Heart right ventricle (tissue), 16 donors: ENCODE data around the gene PIGV. TPM values are rescaled to one million over a fixed set of nuclear protein-coding genes. Genes with fewer than 3 reads are reported as not detected.

Experiments
- ATAC-seq, 8 donors: fragments of 200-7000 bp; cut with Tn5 transposase; one replicate each; pipeline ENCODE4 v1.9.1; 2020; ENCODE audit warnings: mild to moderate bottlenecking in 8 of 8, moderate library complexity in 8 of 8, moderate number of reproducible peaks in 1 of 8
- DNase-seq, 2 donors: peaks; one replicate each; pipeline ENCODE4 v3.0.0-alpha.2; 2020
- H3K27ac ChIP-seq, 10 donors: fragments of 200-600 bp; sonication (generic) in 2 of 10; one replicate each; pipeline versions ENCODE4 v1.5.0 to v1.8.0; 2020 to 2022; ENCODE audit warnings: mild to moderate bottlenecking in 3 of 10
- H3K27me3 ChIP-seq, 7 donors: fragments of 200-600 bp; one replicate each; pipeline ENCODE4 v1.8.0; 2021 to 2022; ENCODE audit warnings: mild to moderate bottlenecking in 2 of 7
- H3K36me3 ChIP-seq, 9 donors: fragments of 200-600 bp; sonication (generic) in 1 of 9; one replicate each; pipeline versions ENCODE4 v1.5.0 to v1.8.0; 2020 to 2022; ENCODE audit warnings: mild to moderate bottlenecking in 2 of 9
- H3K4me1 ChIP-seq, 9 donors: fragments of 200-600 bp; sonication (generic) in 1 of 9; one replicate each; pipeline versions ENCODE4 v1.5.0 to v1.8.0; 2020 to 2022; ENCODE audit warnings: mild to moderate bottlenecking in 4 of 9
- H3K4me3 ChIP-seq, 10 donors: fragments of 200-600 bp; sonication (generic) in 2 of 10; one replicate each; pipeline versions ENCODE4 v1.5.0 to v1.8.0; 2020 to 2022; ENCODE audit warnings: mild to moderate bottlenecking in 7 of 10, moderate library complexity in 2 of 10
- H3K9me3 ChIP-seq, 11 donors: fragments of 200-600 bp in 10 of 11; sonication (generic) in 2 of 11; one replicate each; pipeline versions ENCODE4 v1.5.0 to v1.8.0; 2013 to 2022; ENCODE audit warnings: mild to moderate bottlenecking in 2 of 11, control low read depth in 1 of 11, moderate library complexity in 1 of 11
- WGBS, 2 donors: extraction: QIAGEN DNeasy Blood & Tissue Kit; methylation state at CpG; one replicate each; pipeline ENCODE4 v1.1.7; 2013; ENCODE audit warnings: inconsistent platforms in 1 of 2; 5-methylcytosine and 5-hydroxymethylcytosine counted together
- intact Hi-C, 10 donors: fragments of 100-400 bp; cut with DNase I; formaldehyde crosslinking; loops; one replicate each; pipeline versions ENCODE4 v1.11.1 to v1.14.2; 2022
- polyA plus RNA-seq, 2 donors: library from polyadenylated mRNA; stranded (reverse); fragments of 200-250 nt; gene quantifications; one replicate each; pipeline ENCODE4 v1.2.3, GENCODE V29; 2013
- total RNA-seq, 10 donors: library from RNA; stranded (reverse); fragmentation: NEBNext Ultra II Directional in 3 of 10; extraction: Animal tissue kit (Norgen Biotek cat#: 25700) in 3 of 10; gene quantifications; one replicate each; pipeline versions ENCODE4 v1.2.1 to v1.2.4, GENCODE V29; 2021 to 2023
- TF ChIP-seq, protein P1 (sequence below), 9 donors: fragments of 200-600 bp; sonication (generic) in 2 of 9; IDR thresholded peaks; one replicate each; pipeline versions ENCODE4 v1.5.0 to v1.8.0; 2021 to 2022; ENCODE audit warnings: antibody characterized with exemption in 9 of 9, mild to moderate bottlenecking in 5 of 9, moderate library complexity in 1 of 9
- donor health status: Arrhythmogenic right ventricular cardiomyopathy.
- donor health status: ischemic (EF 13 %, LVEDD 7.1; RV severe dilation, severe dysfunction).
- donor health status: healthy with polysubstance abuse.
- donor health status: DM: no; HTN: yes; CAD: no.
- donor health status: DM: no; HTN: no; CAD: no.
- donor health status: ischemic (EF 25% LVEDD 6.9; RV normal size, moderate dysfunction).
- donor health status: ischemic (EF 25% LVEDD 5.7; RV mildly dilated, moderate dysfunction).
- donor health status: healthy.
- donor health status: DM: yes; HTN: yes; CAD: no.
- donor health status: Ischemic cardiomyopathy.
- donor health status: ischemic (EF 35%, LVEDD 5.7; RV mildly dilated, moderate dysfunction).
- donor health status: nonischemic (EF 11% LVEDD 7.7; RV severe dilation, severe dysfunction).
- donor health status: DM: yes; HTN: yes; CAD: no.
- donor health status: PGD.
- donor health status: ischemic (EF 29% LVEDD 5.4; RV normal size, mild dysfunction).
- donor health status: nonischemic (EF 23%, LVEDD 6.1; RV moderate dilation, normal function).

The PIGV gene
- total and polyA plus RNA-seq, 12 donors: 2.7 to 7.5 (median 4.1) TPM

DNA sequence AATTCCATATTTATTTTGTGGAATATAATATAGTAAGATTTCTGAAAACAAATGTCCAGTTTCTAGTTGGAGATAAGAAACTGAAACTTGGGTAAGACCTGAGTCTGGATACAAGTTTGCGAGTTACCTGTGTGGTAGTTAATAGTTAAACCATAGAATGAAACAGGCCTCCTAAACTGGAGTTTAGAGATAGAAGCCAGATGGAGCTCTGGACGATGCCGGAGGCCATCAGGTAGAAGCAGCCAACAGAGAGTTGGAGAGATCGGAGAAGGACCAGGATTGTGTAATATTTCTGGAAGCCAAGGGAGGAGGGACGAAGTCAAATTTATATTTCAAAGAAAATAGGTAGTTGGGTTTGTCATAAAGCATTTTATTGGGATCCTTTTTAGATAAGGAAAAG lies 46.8 kb upstream of the PIGV start:
- ATAC-seq (no peak), DNase-seq (no peak)
- Histone ChIP-seq H3K27ac (peak overlapping the region in 4 of 10 donors; percentile 2 to 55 (median 10)), H3K4me3 (no peak overlapping the region), H3K4me1 (peaks cover 7 to 71% (median 56%) of the 10 kb centered on the region in 9 donors), H3K9me3 (no peaks in the 10 kb centered on the region), H3K27me3 (no peaks in the 10 kb centered on the region), H3K36me3 (peaks cover 0 to 85% (median 31%) of the 10 kb centered on the region in 9 donors)
- 68% methylated on average over 5 of the region's 5 CpGs for WGBS, 2 donors
- intact Hi-C loops: loop anchor here in 1 of 10 donors (5.0 kb wide), 1 partner anchor 44 kb away; the partner anchor contains the start of gene ARID1A
- TF ChIP-seq, protein P1, sequence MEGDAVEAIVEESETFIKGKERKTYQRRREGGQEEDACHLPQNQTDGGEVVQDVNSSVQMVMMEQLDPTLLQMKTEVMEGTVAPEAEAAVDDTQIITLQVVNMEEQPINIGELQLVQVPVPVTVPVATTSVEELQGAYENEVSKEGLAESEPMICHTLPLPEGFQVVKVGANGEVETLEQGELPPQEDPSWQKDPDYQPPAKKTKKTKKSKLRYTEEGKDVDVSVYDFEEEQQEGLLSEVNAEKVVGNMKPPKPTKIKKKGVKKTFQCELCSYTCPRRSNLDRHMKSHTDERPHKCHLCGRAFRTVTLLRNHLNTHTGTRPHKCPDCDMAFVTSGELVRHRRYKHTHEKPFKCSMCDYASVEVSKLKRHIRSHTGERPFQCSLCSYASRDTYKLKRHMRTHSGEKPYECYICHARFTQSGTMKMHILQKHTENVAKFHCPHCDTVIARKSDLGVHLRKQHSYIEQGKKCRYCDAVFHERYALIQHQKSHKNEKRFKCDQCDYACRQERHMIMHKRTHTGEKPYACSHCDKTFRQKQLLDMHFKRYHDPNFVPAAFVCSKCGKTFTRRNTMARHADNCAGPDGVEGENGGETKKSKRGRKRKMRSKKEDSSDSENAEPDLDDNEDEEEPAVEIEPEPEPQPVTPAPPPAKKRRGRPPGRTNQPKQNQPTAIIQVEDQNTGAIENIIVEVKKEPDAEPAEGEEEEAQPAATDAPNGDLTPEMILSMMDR (IDR thresholded peaks at IDR 0.05): no peak

DNA sequence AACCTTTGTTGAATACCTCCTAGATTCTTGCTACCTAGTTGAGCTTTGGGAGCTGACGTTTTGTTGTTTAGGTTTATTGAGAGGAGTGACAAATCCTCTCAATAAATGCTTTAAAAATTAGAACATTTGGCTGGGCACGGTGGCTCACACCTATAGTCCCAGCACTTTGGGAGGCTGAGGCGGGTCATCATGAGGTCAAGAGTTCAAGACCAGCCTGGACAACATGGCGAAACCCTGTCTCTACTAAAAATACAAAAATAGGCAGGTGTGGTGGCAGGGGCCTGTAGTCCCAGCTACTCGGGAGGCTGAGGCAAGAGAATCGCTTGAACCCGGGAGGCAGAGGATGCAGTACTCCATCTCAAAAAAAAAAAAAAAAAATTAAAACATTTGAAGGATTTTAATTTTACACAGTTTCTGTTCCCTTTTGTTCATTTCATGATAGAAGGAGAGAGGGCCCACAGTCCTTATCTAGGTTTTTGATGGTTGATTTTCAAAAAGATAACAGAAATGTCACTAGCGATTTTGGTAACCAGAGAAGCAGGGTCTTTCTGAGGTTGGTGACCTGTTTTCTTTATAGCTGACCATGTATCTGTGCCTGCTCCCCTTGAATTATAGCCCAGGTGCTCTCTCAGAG lies 44.2 kb upstream of the PIGV start:
- no peak for DNase-seq
- TF ChIP-seq, protein P1 (IDR thresholded peaks at IDR 0.05): no peak
- Histone ChIP-seq H3K27ac (peak overlapping the region; percentile 47 to 92 (median 76)), H3K27me3 (no peaks in the 10 kb centered on the region), H3K36me3 (peaks cover 0 to 81% (median 13%) of the 10 kb centered on the region in 9 donors), H3K4me1 (peaks cover 7 to 92% (median 81%) of the 10 kb centered on the region in 9 donors), H3K4me3 (peak overlapping the region in 1 of 10 donors; percentile 15), H3K9me3 (no peaks in the 10 kb centered on the region)
- intact Hi-C loops: loop anchor here in 3 of 10 donors (1.0 to 5.0 kb wide), 5 partner anchors 20 to 46 kb away; partner anchors contain the start of genes ARID1A (in 1 of the 3) and PIGV (in 1 of the 3)
- 78 to 82% methylated on average over 8 of the region's 8 CpGs for WGBS, 2 donors
- no peak for ATAC-seq

DNA sequence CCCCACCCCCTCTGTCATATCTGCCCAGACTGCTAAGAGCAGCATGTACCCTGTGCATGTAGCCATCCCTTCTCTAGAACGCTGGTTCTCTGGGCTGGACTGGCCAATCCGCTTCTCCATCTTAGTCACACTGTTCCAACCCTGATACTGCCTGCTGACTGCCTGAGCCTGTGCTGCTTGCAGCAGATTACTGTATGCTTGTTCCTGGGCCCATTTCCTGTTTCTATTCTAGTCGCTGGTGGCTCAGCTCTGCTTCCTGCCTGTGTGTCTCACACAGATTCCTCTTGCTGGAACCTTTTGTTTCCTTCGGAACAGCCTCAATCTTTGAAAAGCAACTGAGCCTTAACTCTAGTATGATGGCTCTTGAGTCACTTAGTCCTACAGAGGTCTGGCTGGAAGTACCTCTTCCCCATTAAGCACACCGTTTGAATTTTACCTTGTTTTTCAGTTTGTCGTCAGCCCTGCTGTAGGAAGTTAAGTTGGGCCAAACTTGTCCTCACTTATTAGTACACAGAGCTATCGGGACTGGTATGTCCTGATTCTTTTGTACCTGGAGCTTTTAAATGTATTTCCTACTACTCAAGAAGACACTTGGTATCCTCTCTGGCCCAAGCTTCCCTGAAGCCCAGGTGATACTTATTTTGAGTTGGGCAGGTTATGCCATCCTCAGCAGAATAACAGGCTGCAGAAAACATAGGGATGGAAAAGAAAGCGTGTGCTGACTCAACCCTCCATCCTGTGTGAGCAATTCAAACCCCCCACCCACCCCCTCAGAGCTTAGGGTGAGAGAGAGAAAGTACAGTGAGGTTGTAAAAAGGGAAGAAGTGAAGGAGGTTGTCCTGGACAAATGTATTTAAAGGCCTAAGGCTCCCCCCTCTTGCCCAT lies 43.4 kb upstream of the PIGV start:
- peak overlapping the region; percentile 58 to 92 (median 78) for H3K27ac ChIP-seq
- no peaks in the 10 kb centered on the region for H3K27me3 ChIP-seq
- intact Hi-C loops: loop anchor here in 3 of 10 donors (1.0 to 5.0 kb wide), 5 partner anchors 21 to 47 kb away; partner anchors contain the start of genes ARID1A (in 1 of the 3) and PIGV (in 1 of the 3)
- H3K4me1 ChIP-seq: peaks cover 8 to 92% (median 88%) of the 10 kb centered on the region in 9 donors
- H3K4me3 ChIP-seq: peak overlapping the region in 5 of 10 donors; percentile 0 to 23 (median 15)
- H3K36me3 ChIP-seq: peaks cover 0 to 79% (median 12%) of the 10 kb centered on the region in 9 donors
- 35 to 41% methylated on average over 8 of the region's 8 CpGs for WGBS, 2 donors
- H3K9me3 ChIP-seq: no peaks in the 10 kb centered on the region
- DNase-seq (peak; percentile 56 to 92), ATAC-seq (peak; percentile 93 to 98 (median 96))
- TF ChIP-seq, protein P1 (IDR thresholded peaks at IDR 0.05): no peak

DNA sequence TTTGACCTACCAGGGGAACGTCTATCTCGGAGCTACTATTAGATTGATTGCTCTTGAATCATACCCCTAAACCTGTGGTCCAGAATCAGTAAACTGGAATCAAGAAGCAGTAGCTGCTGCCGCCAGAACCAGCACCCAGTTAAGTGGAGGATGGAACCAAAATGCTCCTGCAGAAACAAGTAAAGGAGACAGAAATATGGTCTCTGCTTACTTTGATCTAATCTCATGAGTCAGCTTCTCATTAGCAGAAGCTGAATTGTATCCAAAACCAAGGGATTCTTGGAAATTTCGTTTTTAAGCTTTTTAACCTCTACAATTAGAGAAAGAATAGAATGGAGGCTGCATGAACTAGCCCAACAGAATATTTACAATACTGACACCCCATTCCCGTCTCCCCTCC lies 42.6 kb upstream of the PIGV start:
- intact Hi-C loops: loop anchor here in 2 of 10 donors (2.0 kb wide), 3 partner anchors 22 to 42 kb away; partner anchors contain the start of gene PIGV (in 1 of the 2)
- H3K4me3 ChIP-seq: no peak overlapping the region
- ATAC-seq: no peak
- H3K27ac ChIP-seq: peak overlapping the region; percentile 58 to 92 (median 78)
- TF ChIP-seq, protein P1 (IDR thresholded peaks at IDR 0.05): no peak
- peaks cover 11 to 92% (median 88%) of the 10 kb centered on the region in 9 donors for H3K4me1 ChIP-seq
- H3K36me3 ChIP-seq: peaks cover 0 to 79% (median 19%) of the 10 kb centered on the region in 9 donors
- no peaks in the 10 kb centered on the region for H3K27me3 ChIP-seq
- whole genome bisulfite sequencing, 2 donors: 60 to 63% methylated on average over 5 of the region's 5 CpGs
- DNase-seq: no peak
- no peaks in the 10 kb centered on the region for H3K9me3 ChIP-seq
